ENCODE measurements around the gene COBL.

Gene COBL

GRCh38 chr7:51113962-51114361 lies 202.6 kb downstream of the COBL start:
- TF ChIP-seq CTCF (IDR thresholded peaks at IDR 0.05; ENCODE audit: low read depth, low read length): no peak
- no peak for DNase-seq (ENCODE audit: low read depth, low spot score)
- in situ Hi-C loops (cut with HindIII; ENCODE audit: low sequenced_read_pairs): no loop called here
- H3K4me3 ChIP-seq (ENCODE audit: low read depth, low read length): no peak overlapping the region

GRCh38 chr7:51113560-51113959 lies 203.0 kb downstream of the COBL start:
- no peak overlapping the region for H3K4me3 ChIP-seq (ENCODE audit: low read depth, low read length)
- DNase-seq (ENCODE audit: low read depth, low spot score): no peak
- in situ Hi-C loops (cut with HindIII; ENCODE audit: low sequenced_read_pairs): no loop called here
- TF ChIP-seq CTCF (IDR thresholded peaks at IDR 0.05; ENCODE audit: low read depth, low read length): no peak

- in situ Hi-C loops (cut with HindIII; ENCODE audit: low sequenced_read_pairs): no loop called here
- no peak for DNase-seq (ENCODE audit: low read depth, low spot score)
- no peak overlapping the region for H3K4me3 ChIP-seq (ENCODE audit: low read depth, low read length)
- TF ChIP-seq CTCF (IDR thresholded peaks at IDR 0.05; ENCODE audit: low read depth, low read length): no peak
Measured at GRCh38 chr7:51111241-51111940, 205.2 kb downstream of the COBL start.

GRCh38 chr7:51108134-51108533 lies 208.5 kb downstream of the COBL start:
- no peak for TF ChIP-seq CTCF (IDR thresholded peaks at IDR 0.05; ENCODE audit: low read depth, low read length)
- in situ Hi-C loops (cut with HindIII; ENCODE audit: low sequenced_read_pairs): no loop called here
- H3K4me3 ChIP-seq (ENCODE audit: low read depth, low read length): no peak overlapping the region
- no peak for DNase-seq (ENCODE audit: low read depth, low spot score)

- H3K4me3 ChIP-seq (ENCODE audit: low read depth, low read length): no peak overlapping the region
- TF ChIP-seq CTCF (IDR thresholded peaks at IDR 0.05; ENCODE audit: low read depth, low read length): no peak
- in situ Hi-C loops (cut with HindIII; ENCODE audit: low sequenced_read_pairs): no loop called here
- DNase-seq (ENCODE audit: low read depth, low spot score): no peak
Measured at GRCh38 chr7:51104278-51104677, 212.3 kb downstream of the COBL start.

- no peak for DNase-seq (ENCODE audit: low read depth, low spot score)
- TF ChIP-seq CTCF (IDR thresholded peaks at IDR 0.05; ENCODE audit: low read depth, low read length): no peak
- in situ Hi-C loops (cut with HindIII; ENCODE audit: low sequenced_read_pairs): no loop called here
- no peak overlapping the region for H3K4me3 ChIP-seq (ENCODE audit: low read depth, low read length)
Measured at GRCh38 chr7:51103718-51104117, 212.9 kb downstream of the COBL start.
